H1 (cell line): ENCODE data around the gene TRAF3IP3. TPM values are rescaled to one million over a fixed set of nuclear protein-coding genes. Genes with fewer than 3 reads are reported as not detected.

Source experiments
- CTCF ChIA-PET: fragments of 300-600 bp; sonication (Branson Sonifier 250); formaldehyde crosslinking; loops from one replicate; lab custom pipeline; 2021; ENCODE audit not compliant: partially characterized antibody; lab: Charles Lee
- POLR2A ChIA-PET: fragments of 300-600 bp; sonication (Branson Sonifier 250); formaldehyde crosslinking; loops from one replicate; lab custom pipeline; 2021; ENCODE audit warnings: inconsistent platforms; ENCODE audit not compliant: partially characterized antibody; lab: Charles Lee
- DNase-seq, 2 experiments: peaks; one replicate each; pipeline versions ENCODE4 v3.0.0 to v3.0.0-alpha.2; 2010 to 2022; ENCODE audit warnings: low spot score in 2 of 2, low read depth in 1 of 2, mixed read lengths in 1 of 2
- FAIRE-seq: peaks from 2 replicates; lab custom pipeline; 2011; peaks lifted over from hg19 to GRCh38; lab: Jason Lieb, UNC
- H2AFZ ChIP-seq: 2 replicates; pipeline ENCODE4 v1.8.1; 2012; ENCODE audit warnings: low read length, inconsistent platforms
- H2AK5ac ChIP-seq: 2 replicates; pipeline ENCODE4 v1.6.1; 2013; ENCODE audit warnings: low read depth, low read length
- H2BK120ac ChIP-seq: replicated peaks from 2 replicates; pipeline ENCODE3; 2013; ENCODE audit warnings: low read depth, low read length, inconsistent platforms
- H2BK12ac ChIP-seq: 2 replicates; pipeline ENCODE4 v1.6.1; 2013; ENCODE audit warnings: low read depth, low read length
- H2BK15ac ChIP-seq: 2 replicates; pipeline ENCODE4 v1.6.1; 2013; ENCODE audit warnings: low read length
- H2BK20ac ChIP-seq: 2 replicates; pipeline ENCODE4 v1.6.1; 2013; ENCODE audit warnings: low read length
- H2BK5ac ChIP-seq: 2 replicates; pipeline ENCODE4 v1.6.1; 2013; ENCODE audit warnings: low read depth, low read length
- H3K14ac ChIP-seq: 2 replicates; pipeline ENCODE4 v1.6.1; 2013; ENCODE audit warnings: inconsistent platforms; ENCODE audit not compliant: insufficient read length
- H3K18ac ChIP-seq: 2 replicates; pipeline ENCODE4 v1.6.1; 2013; ENCODE audit warnings: low read length; ENCODE audit errors: extremely low read depth
- H3K23ac ChIP-seq: 2 replicates; pipeline ENCODE4 v1.6.1; 2013; ENCODE audit warnings: inconsistent platforms; ENCODE audit not compliant: insufficient read length
- H3K23me2 ChIP-seq: 2 replicates; pipeline ENCODE4 v1.6.1; 2013; ENCODE audit warnings: low read depth, low read length
- H3K27ac ChIP-seq: 2 replicates; pipeline ENCODE4 v1.6.1; 2011; ENCODE audit warnings: low read depth, low read length, inconsistent platforms
- H3K27me3 ChIP-seq, 4 experiments: replicated peaks in 1 of 4; 1 replicate in 1 of 4; 2 replicates in 3 of 4; pipeline versions ENCODE4 v1.6.1 to v1.8.1; 2011 to 2013; ENCODE audit warnings: low read length in 3 of 4, mild to moderate bottlenecking in 3 of 4, inconsistent platforms in 2 of 4, mixed read lengths in 2 of 4, moderate library complexity in 1 of 4; ENCODE audit not compliant: control insufficient read depth in 3 of 4, insufficient read depth in 3 of 4; ENCODE audit errors: extremely low read depth in 1 of 4
- H3K36me3 ChIP-seq, 4 experiments: 2 replicates each; pipeline versions ENCODE4 v1.6.1 to v1.8.1; 2011 to 2013; ENCODE audit warnings: mild to moderate bottlenecking in 4 of 4, low read length in 3 of 4, moderate library complexity in 2 of 4, control low read depth in 1 of 4, inconsistent platforms in 1 of 4; ENCODE audit not compliant: insufficient read depth in 4 of 4, control insufficient read depth in 2 of 4
- H3K4ac ChIP-seq: replicated peaks from 2 replicates; pipeline ENCODE3; 2013; ENCODE audit warnings: low read length, low read depth, mixed read lengths, inconsistent platforms; ENCODE audit not compliant: insufficient read length
- H3K4me1 ChIP-seq, 4 experiments: replicated peaks in 1 of 4; 1 replicate in 1 of 4; 2 replicates in 3 of 4; pipeline versions ENCODE4 v1.6.1 to v1.8.1; 2011 to 2013; ENCODE audit warnings: low read length in 3 of 4, inconsistent platforms in 2 of 4, mixed read lengths in 1 of 4; ENCODE audit not compliant: insufficient read depth in 4 of 4, control insufficient read depth in 3 of 4
- H3K4me2 ChIP-seq, 2 experiments: 2 replicates each; pipeline versions ENCODE4 v1.6.1 to v1.8.1; 2011 to 2013; ENCODE audit warnings: low read depth in 2 of 2, low read length in 2 of 2, control low read depth in 1 of 2, inconsistent platforms in 1 of 2, mild to moderate bottlenecking in 1 of 2; ENCODE audit not compliant: insufficient read depth in 1 of 2
- H3K4me3 ChIP-seq, 4 experiments: fragments of 200-600, 300-600 bp in 1 of 4; sonication (generic), shearing (Covaris generic), sonication (Bioruptor Twin) in 1 of 4; 2 replicates each; pipeline versions ENCODE4 v1.5.1 to v1.8.1; 2011 to 2016; ENCODE audit warnings: low read length in 4 of 4, low read depth in 3 of 4, control low read depth in 2 of 4, inconsistent platforms in 2 of 4, mild to moderate bottlenecking in 2 of 4, mixed read lengths in 1 of 4, moderate library complexity in 1 of 4; ENCODE audit not compliant: insufficient read depth in 2 of 4; ENCODE audit errors: extremely low read depth in 1 of 4
- H3K56ac ChIP-seq: replicated peaks from 2 replicates; pipeline ENCODE3; 2013; ENCODE audit warnings: low read depth, mild to moderate bottlenecking, mixed read lengths, low read length, inconsistent platforms; ENCODE audit not compliant: insufficient read length
- H3K79me1 ChIP-seq: 2 replicates; pipeline ENCODE4 v1.6.1; 2013; ENCODE audit warnings: low read depth, low read length, control low read depth
- H3K79me2 ChIP-seq, 2 experiments: 2 replicates each; pipeline versions ENCODE4 v1.6.1 to v1.8.1; 2012 to 2013; ENCODE audit warnings: low read length in 2 of 2, mild to moderate bottlenecking in 2 of 2, inconsistent platforms in 1 of 2; ENCODE audit not compliant: insufficient read depth in 2 of 2, control insufficient read depth in 1 of 2
- H3K9ac ChIP-seq, 4 experiments: replicated peaks in 1 of 4; 1 replicate in 1 of 4; 2 replicates in 3 of 4; pipeline versions ENCODE4 v1.6.1 to v1.8.1; 2011 to 2013; ENCODE audit warnings: low read depth in 3 of 4, low read length in 3 of 4, control low read depth in 2 of 4, mild to moderate bottlenecking in 2 of 4, moderate library complexity in 2 of 4, inconsistent platforms in 1 of 4; ENCODE audit errors: extremely low read depth in 1 of 4
- H3K9me3 ChIP-seq, 2 experiments: 2 replicates each; pipeline versions ENCODE4 v1.6.1 to v1.8.1; 2012 to 2013; ENCODE audit warnings: mild to moderate bottlenecking in 2 of 2, moderate library complexity in 2 of 2, control low read depth in 1 of 2, inconsistent platforms in 1 of 2, low read depth in 1 of 2, low read length in 1 of 2, mixed read lengths in 1 of 2; ENCODE audit not compliant: insufficient read depth in 2 of 2
- H4K20me1 ChIP-seq, 2 experiments: replicated peaks in 1 of 2; 2 replicates each; pipeline versions ENCODE3 to v1.8.1; 2011 to 2013; ENCODE audit warnings: inconsistent platforms in 2 of 2, low read length in 2 of 2, mild to moderate bottlenecking in 1 of 2; ENCODE audit not compliant: insufficient read depth in 2 of 2, control insufficient read depth in 1 of 2
- H4K5ac ChIP-seq: 2 replicates; pipeline ENCODE4 v1.6.1; 2013; ENCODE audit warnings: low read length, low read depth, mixed read lengths, inconsistent platforms; ENCODE audit not compliant: insufficient read length
- H4K8ac ChIP-seq: 2 replicates; pipeline ENCODE4 v1.8.0; 2013; ENCODE audit warnings: mild to moderate bottlenecking, moderate library complexity, low read length, inconsistent platforms; ENCODE audit not compliant: insufficient read depth; ENCODE audit errors: extremely low read depth
- H4K91ac ChIP-seq: replicated peaks from 2 replicates; pipeline ENCODE3; 2013; ENCODE audit warnings: low read length, mixed read lengths, inconsistent platforms; ENCODE audit not compliant: insufficient read length
- CEBPB ChIP-seq: IDR thresholded peaks from 2 replicates; pipeline ENCODE4 v1.6.1; 2012; ENCODE audit warnings: low read depth, low read length
- whole genome bisulfite sequencing, 2 experiments: shearing (Covaris generic) in 1 of 2; methylation state at CpG; one replicate each; pipeline versions ENCODE4 v1.1.6 to v1.1.7; 2013 to 2015; ENCODE audit warnings: low lambda C conversion rate in 2 of 2, mixed read lengths in 2 of 2, inconsistent platforms in 1 of 2, low coverage in 1 of 2, missing lambda C conversion rate in 1 of 2; ENCODE audit not compliant: insufficient replicate concordance in 2 of 2, insufficient coverage in 1 of 2, insufficient read length in 1 of 2; ENCODE audit errors: extremely low coverage in 1 of 2, missing lambda C conversion rate in 1 of 2; 5-methylcytosine and 5-hydroxymethylcytosine counted together
- polyA plus RNA-seq, 7 experiments: library from polyadenylated mRNA; depleted of rRNA in 3 of 7; stranded (reverse) in 5 of 7; unstranded in 2 of 7; fragments of >200 nt in 5 of 7; fragments of 200-250 nt in 2 of 7; gene quantifications; 1 replicate in 5 of 7; 2 replicates in 1 of 7; 4 replicates in 1 of 7; pipeline versions ENCODE4 v1.2.1 to v1.2.3, GENCODE V29; 2011 to 2013; ENCODE audit warnings: missing spikeins in 2 of 7, mixed read lengths in 2 of 7
- total RNA-seq: library from RNA; stranded (reverse); fragmentation: NEBNext Ultra II Directional; extraction: Animal tissue kit (Norgen Biotek cat#: 25700); gene quantifications from 2 replicates; pipeline ENCODE4 v1.2.1, GENCODE V29; 2021

TRAF3IP3 gene
- total and polyA plus RNA-seq, 2 of the 8 experiments (the other 6 are each of a cell fraction or from before 2014, with no cell fraction given), result not detected

DNA sequence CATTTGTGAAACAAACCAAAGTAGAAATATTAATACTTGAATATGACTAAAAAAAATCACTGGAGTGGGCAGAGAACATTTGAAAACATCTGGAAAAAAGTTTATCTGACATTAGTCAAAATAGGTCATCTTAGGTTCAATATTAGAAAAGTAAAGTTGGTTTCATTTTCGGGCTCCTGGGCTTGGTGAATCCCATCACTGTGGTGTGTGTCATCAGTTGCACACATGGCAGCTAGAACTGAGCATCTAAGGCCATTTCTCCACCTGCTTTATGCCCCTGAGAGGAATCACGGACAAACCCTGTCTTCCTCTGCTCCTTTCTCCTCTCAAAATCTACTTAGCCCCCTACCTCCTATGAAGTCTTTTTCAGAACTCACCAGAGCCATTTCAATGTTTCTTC lies 45.8 kb upstream of the TRAF3IP3 start:
- Histone ChIP-seq H3K36me3 (no peaks in the 10 kb centered on the region), H3K4me3 (no peak overlapping the region), H3K27me3 (no peaks in the 10 kb centered on the region; a peak in 1 of 7 replicates), H2AFZ (no peak overlapping the region), H3K4me1 (no peaks in the 10 kb centered on the region), H2BK12ac (no peak overlapping the region), H3K18ac (no peak overlapping the region), H3K79me1 (no peaks in the 10 kb centered on the region), H4K5ac (no peak overlapping the region), H3K4ac (no peak overlapping the region), H3K9me3 (no peaks in the 10 kb centered on the region), H3K4me2 (no peak overlapping the region), H3K79me2 (no peaks in the 10 kb centered on the region), H3K23ac (no peak overlapping the region), H2BK20ac (no peak overlapping the region), H3K23me2 (no peaks in the 10 kb centered on the region; the same call in 1 of the 2 replicates), H4K20me1 (no peaks in the 10 kb centered on the region), H2BK5ac (no peak overlapping the region), H2AK5ac (no peak overlapping the region), H4K91ac (no peak overlapping the region), H3K56ac (no peak overlapping the region), H3K9ac (no peak overlapping the region), H2BK15ac (no peak overlapping the region), H4K8ac (no peak overlapping the region; the same call in 1 of the 2 replicates), H3K27ac (no peak overlapping the region), H3K14ac (no peak overlapping the region), H2BK120ac (no peak overlapping the region)
- ChIA-PET CTCF (no interaction called here), POLR2A (no interaction called here)
- DNase-seq (no peak), FAIRE-seq (no peak)
- no peak for TF ChIP-seq CEBPB
- 81% methylated on average over 2 of the region's 2 CpGs; no CpG with 5 or more reads in 1 of the 2 experiments for WGBS, 2 experiments
